Right lobe of liver (tissue), 6 donors: ENCODE measurements around the gene ANO4. TPM values are rescaled to one million over a fixed set of nuclear protein-coding genes. Genes with fewer than 3 reads are reported as not detected.

Experiments
- ATAC-seq, 4 donors: fragments of 200-7000 bp; cut with Tn5 transposase; one replicate each; pipeline ENCODE4 v1.9.1; 2020; ENCODE audit warnings: mild to moderate bottlenecking in 4 of 4, moderate library complexity in 4 of 4
- DNase-seq, 3 donors: peaks; one replicate each; pipeline ENCODE4 v3.0.0-alpha.2; 2020
- H3K27ac ChIP-seq, 3 donors: fragments of 200-600 bp; one replicate each; pipeline ENCODE4 v1.8.0; 2022
- H3K27me3 ChIP-seq, 2 donors: fragments of 200-600 bp; one replicate each; pipeline ENCODE4 v1.8.0; 2022
- H3K36me3 ChIP-seq, 4 donors: fragments of 200-600 bp; sonication (generic) in 1 of 4; one replicate each; pipeline versions ENCODE4 v1.5.1 to v1.8.0; 2017 to 2022; ENCODE audit warnings: control low read depth in 1 of 4
- H3K4me1 ChIP-seq, 4 donors: fragments of 200-600 bp; sonication (generic) in 1 of 4; one replicate each; pipeline versions ENCODE4 v1.5.1 to v1.8.0; 2017 to 2022; ENCODE audit warnings: control low read depth in 1 of 4
- H3K4me3 ChIP-seq, 3 donors: fragments of 200-600 bp; one replicate each; pipeline ENCODE4 v1.8.0; 2022
- H3K9me3 ChIP-seq, 4 donors: fragments of 200-600 bp; sonication (generic) in 1 of 4; one replicate each; pipeline versions ENCODE4 v1.5.1 to v1.8.0; 2017 to 2022; ENCODE audit warnings: control low read depth in 1 of 4
- CTCF ChIP-seq, 4 donors: fragments of 200-600 bp in 3 of 4; fragments of 450-650 bp in 1 of 4; IDR thresholded peaks; one replicate each; pipeline versions ENCODE4 v1.5.1 to v1.8.0; 2016 to 2022; ENCODE audit warnings: antibody characterized with exemption in 4 of 4, mild to moderate bottlenecking in 2 of 4
- POLR2A ChIP-seq: fragments of 450-650 bp; IDR thresholded peaks from one replicate; pipeline ENCODE4 v1.6.1; 2017; ENCODE audit warnings: antibody characterized with exemption, mild to moderate bottlenecking
- WGBS: methylation state at CpG from one replicate; pipeline ENCODE4 v1.1.6; 2018; ENCODE audit warnings: low coverage, low lambda C conversion rate; ENCODE audit not compliant: insufficient coverage; ENCODE audit errors: missing lambda C conversion rate; 5-methylcytosine and 5-hydroxymethylcytosine counted together
- intact Hi-C, 2 donors: fragments of 100-400 bp; cut with DNase I; formaldehyde crosslinking; loops; one replicate each; pipeline versions ENCODE4 v1.11.2 to v1.14.1; 2022
- total RNA-seq, 6 experiments: library from RNA; depleted of rRNA in 2 of 6; stranded (reverse); fragments of >200 nt in 2 of 6; fragmentation: NEBNext Ultra II Directional in 3 of 6; extraction: Animal tissue kit (Norgen Biotek cat#: 25700) in 3 of 6; gene quantifications; one replicate each; pipeline versions ENCODE4 v1.1.0 to v1.2.4, GENCODE V29; 2016 to 2023
- donor health status: DM: no; HTN: yes; CAD: no.
- donor health status: DM: no; HTN: no; CAD: no.
- donor health status: DM: no; HTN: no; CAD: no.
- donor health status: DM: no; HTN: yes; CAD: no.
- donor health status: DM: no; HTN: yes; CAD: no.

Gene ANO4
- total RNA-seq, 6 experiments from 2014 or later: 0.13 TPM; not detected in 5

- intact Hi-C loops: no loop called here
- ATAC-seq: no peak
Observed at GRCh38 chr12:101038289-101038871, 243.8 kb downstream of the ANO4 start.

GRCh38 chr12:101039848-101040531, 245.4 kb downstream of the ANO4 start:
- DNase-seq (no peak), ATAC-seq (no peak)
- intact Hi-C loops: no loop called here

More at GRCh38 chr12:101038289-101038871, 243.8 kb downstream of the ANO4 start:
- Histone ChIP-seq H3K27ac (no peak overlapping the region), H3K4me3 (no peak overlapping the region), H3K4me1 (no peaks in the 10 kb centered on the region), H3K9me3 (no peaks in the 10 kb centered on the region), H3K27me3 (no peaks in the 10 kb centered on the region), H3K36me3 (no peaks in the 10 kb centered on the region)
- WGBS: 25% methylated on average over 1 of the region's 2 CpGs
- no peak for DNase-seq
- TF ChIP-seq POLR2A (no peak), CTCF (IDR thresholded peaks at IDR 0.05) (no peak)

GRCh38 chr12:101040936-101041335, 246.4 kb downstream of the ANO4 start:
- Histone ChIP-seq H3K27me3 (no peaks in the 10 kb centered on the region), H3K36me3 (no peaks in the 10 kb centered on the region), H3K9me3 (no peaks in the 10 kb centered on the region), H3K4me3 (no peak overlapping the region), H3K4me1 (no peaks in the 10 kb centered on the region), H3K27ac (no peak overlapping the region)
- no peak for ATAC-seq
- no peak for DNase-seq
- no peak for TF ChIP-seq CTCF (IDR thresholded peaks at IDR 0.05)
- intact Hi-C loops: no loop called here

More at GRCh38 chr12:101039848-101040531, 245.4 kb downstream of the ANO4 start:
- Histone ChIP-seq H3K36me3 (no peaks in the 10 kb centered on the region), H3K4me1 (no peaks in the 10 kb centered on the region), H3K9me3 (no peaks in the 10 kb centered on the region), H3K27ac (no peak overlapping the region), H3K27me3 (no peaks in the 10 kb centered on the region), H3K4me3 (no peak overlapping the region)
- WGBS: 74% methylated on average over 6 of the region's 6 CpGs
- TF ChIP-seq CTCF (IDR thresholded peaks at IDR 0.05) (no peak), POLR2A (no peak)

- H3K27ac ChIP-seq: no peak overlapping the region
- DNase-seq (no peak), ATAC-seq (no peak)
- H3K4me1 ChIP-seq: no peaks in the 10 kb centered on the region
- intact Hi-C loops: no loop called here
- 53% methylated on average over 8 of the region's 8 CpGs for WGBS
- TF ChIP-seq POLR2A (no peak), CTCF (IDR thresholded peaks at IDR 0.05) (no peak)
- H3K27me3 ChIP-seq: no peaks in the 10 kb centered on the region
- no peak overlapping the region for H3K4me3 ChIP-seq
- H3K9me3 ChIP-seq: no peaks in the 10 kb centered on the region
- no peaks in the 10 kb centered on the region for H3K36me3 ChIP-seq
Observed at GRCh38 chr12:101042211-101042610, 247.6 kb downstream of the ANO4 start.
